ENCODE results near the gene ADAMTS8. TPM values are rescaled to one million over a fixed set of nuclear protein-coding genes. Genes with fewer than 3 reads are reported as not detected.
A peak's percentile ranks its signal among the peaks of the same experiment; 100 is the strongest.

The ADAMTS8 gene
- polyA plus RNA-seq, 1 experiment = 0.05 TPM

- POLR2A ChIA-PET = no interaction called here
- no peak for DNase-seq (ENCODE audit: low read depth)
- CTCF ChIA-PET = interaction anchor here (0.8 to 1.5 kb wide), 6 partner anchors 10 to 191 kb away, joined by 3 to 5 read pairs (median 4); no protein-coding TSS in a partner anchor
Observed at GRCh38 chr11:130403967-130404366, 24.4 kb downstream of the ADAMTS8 start.

GRCh38 chr11:130403271-130403804 is 25.1 kb downstream of the ADAMTS8 start:
- CTCF ChIA-PET = interaction anchor here (0.8 to 1.5 kb wide), 5 partner anchors 10 to 191 kb away, joined by 3 to 5 read pairs (median 4); no protein-coding TSS in a partner anchor
- POLR2A ChIA-PET = no interaction called here
- Histone ChIP-seq H3K27me3 (ENCODE audit: control insufficient read depth, insufficient read depth, low read length) (no peaks in the 10 kb centered on the region), H3K4me3 (ENCODE audit: low read depth, low read length) (no peak overlapping the region), H3K36me3 (ENCODE audit: control insufficient read depth, insufficient read depth, low read length) (no peaks in the 10 kb centered on the region)
- no peak for TF ChIP-seq CTCF (IDR thresholded peaks at IDR 0.05; ENCODE audit: insufficient read depth, low read depth, low read length)
- peak; percentile 61 for DNase-seq (ENCODE audit: low read depth)

More at GRCh38 chr11:130403967-130404366, 24.4 kb downstream of the ADAMTS8 start:
- Histone ChIP-seq H3K36me3 (ENCODE audit: control insufficient read depth, insufficient read depth, low read length) (no peaks in the 10 kb centered on the region), H3K27me3 (ENCODE audit: control insufficient read depth, insufficient read depth, low read length) (no peaks in the 10 kb centered on the region), H3K4me3 (ENCODE audit: low read depth, low read length) (no peak overlapping the region)
- no peak for TF ChIP-seq CTCF (IDR thresholded peaks at IDR 0.05; ENCODE audit: insufficient read depth, low read depth, low read length)

GRCh38 chr11:130402570-130402969 is 25.8 kb downstream of the ADAMTS8 start:
- POLR2A ChIA-PET = no interaction called here
- no peak for TF ChIP-seq CTCF (IDR thresholded peaks at IDR 0.05; ENCODE audit: insufficient read depth, low read depth, low read length)
- Histone ChIP-seq H3K27me3 (ENCODE audit: control insufficient read depth, insufficient read depth, low read length) (no peaks in the 10 kb centered on the region), H3K4me3 (ENCODE audit: low read depth, low read length) (no peak overlapping the region), H3K36me3 (ENCODE audit: control insufficient read depth, insufficient read depth, low read length) (no peaks in the 10 kb centered on the region)
- DNase-seq (ENCODE audit: low read depth) = no peak
- CTCF ChIA-PET = interaction anchor here (1.3 to 1.5 kb wide), 2 partner anchors 15 to 24 kb away, joined by 4 read pairs; no protein-coding TSS in a partner anchor

GRCh38 chr11:130400781-130401483 is 27.5 kb downstream of the ADAMTS8 start:
- peak; percentile 56 for DNase-seq (ENCODE audit: low read depth)
- POLR2A ChIA-PET = no interaction called here
- no peak for TF ChIP-seq CTCF (IDR thresholded peaks at IDR 0.05; ENCODE audit: insufficient read depth, low read depth, low read length)
- Histone ChIP-seq H3K27me3 (ENCODE audit: control insufficient read depth, insufficient read depth, low read length) (peaks cover 8% of the 10 kb centered on the region), H3K36me3 (ENCODE audit: control insufficient read depth, insufficient read depth, low read length) (no peaks in the 10 kb centered on the region), H3K4me3 (ENCODE audit: low read depth, low read length) (no peak overlapping the region)
- CTCF ChIA-PET = interaction anchor here (1.0 to 2.3 kb wide), 5 partner anchors 11 to 462 kb away, joined by 4 to 7 read pairs (median 4); no protein-coding TSS in a partner anchor

GRCh38 chr11:130399196-130399595 is 29.2 kb downstream of the ADAMTS8 start:
- Histone ChIP-seq H3K27me3 (ENCODE audit: control insufficient read depth, insufficient read depth, low read length) (peaks cover 18% of the 10 kb centered on the region), H3K4me3 (ENCODE audit: low read depth, low read length) (no peak overlapping the region), H3K36me3 (ENCODE audit: control insufficient read depth, insufficient read depth, low read length) (no peaks in the 10 kb centered on the region)
- CTCF ChIA-PET = interaction anchor here (0.9 to 1.8 kb wide), 3 partner anchors 9 to 463 kb away, joined by 3 to 7 read pairs (median 7); no protein-coding TSS in a partner anchor
- DNase-seq (ENCODE audit: low read depth) = no peak
- no peak for TF ChIP-seq CTCF (IDR thresholded peaks at IDR 0.05; ENCODE audit: insufficient read depth, low read depth, low read length)
- POLR2A ChIA-PET = no interaction called here
